DND-41 (cell line): ENCODE results near the gene CTNNBL1.

Source experiments
- EZH2 ChIP-seq: IDR thresholded peaks from 3 replicates; pipeline ENCODE4 v1.6.1; 2012; ENCODE audit warnings: borderline replicate concordance, low read depth, mild to moderate bottlenecking, moderate library complexity, low read length, inconsistent platforms; ENCODE audit not compliant: severe bottlenecking
- TF ChIP-seq, protein P1 (sequence below): IDR thresholded peaks from 2 replicates; pipeline ENCODE4 v1.5.1; 2012; ENCODE audit warnings: borderline replicate concordance, low read length, moderate library complexity, mild to moderate bottlenecking; ENCODE audit not compliant: poor library complexity, severe bottlenecking; ENCODE audit errors: extremely low read depth

- TF ChIP-seq, protein P1, sequence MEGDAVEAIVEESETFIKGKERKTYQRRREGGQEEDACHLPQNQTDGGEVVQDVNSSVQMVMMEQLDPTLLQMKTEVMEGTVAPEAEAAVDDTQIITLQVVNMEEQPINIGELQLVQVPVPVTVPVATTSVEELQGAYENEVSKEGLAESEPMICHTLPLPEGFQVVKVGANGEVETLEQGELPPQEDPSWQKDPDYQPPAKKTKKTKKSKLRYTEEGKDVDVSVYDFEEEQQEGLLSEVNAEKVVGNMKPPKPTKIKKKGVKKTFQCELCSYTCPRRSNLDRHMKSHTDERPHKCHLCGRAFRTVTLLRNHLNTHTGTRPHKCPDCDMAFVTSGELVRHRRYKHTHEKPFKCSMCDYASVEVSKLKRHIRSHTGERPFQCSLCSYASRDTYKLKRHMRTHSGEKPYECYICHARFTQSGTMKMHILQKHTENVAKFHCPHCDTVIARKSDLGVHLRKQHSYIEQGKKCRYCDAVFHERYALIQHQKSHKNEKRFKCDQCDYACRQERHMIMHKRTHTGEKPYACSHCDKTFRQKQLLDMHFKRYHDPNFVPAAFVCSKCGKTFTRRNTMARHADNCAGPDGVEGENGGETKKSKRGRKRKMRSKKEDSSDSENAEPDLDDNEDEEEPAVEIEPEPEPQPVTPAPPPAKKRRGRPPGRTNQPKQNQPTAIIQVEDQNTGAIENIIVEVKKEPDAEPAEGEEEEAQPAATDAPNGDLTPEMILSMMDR: no peak
- TF ChIP-seq EZH2: no peak
These were observed 24.6 kb upstream of the CTNNBL1 start for GRCh38 chr20:37669062-37669772.
